SK-N-SH (cell line): ENCODE results near the gene THADA. TPM values are rescaled to one million over a fixed set of nuclear protein-coding genes. Genes with fewer than 3 reads are reported as not detected.
A peak's percentile ranks its signal among the peaks of the same experiment; 100 is the strongest.

Experiments used
- CTCF ChIA-PET: fragments of 300-600, 350-600 bp; formaldehyde crosslinking; extraction: SDS; loops from one replicate; lab custom pipeline; 2021; lab: Yijun Ruan, JAX
- POLR2A ChIA-PET: fragments of 350-600 bp; sonication (Branson Sonifier 250); formaldehyde crosslinking; extraction: SDS; loops from one replicate; lab custom pipeline; 2020; ENCODE audit warnings: antibody characterized with exemption, inconsistent platforms; lab: Yijun Ruan, JAX
- DNase-seq: peaks from one replicate; pipeline ENCODE4 v3.0.0; 2012
- H2AFZ ChIP-seq: fragments of 200-600 bp; sonication (generic); 2 replicates; pipeline ENCODE4 v1.8.1; 2016; ENCODE audit warnings: antibody characterized with exemption, mild to moderate bottlenecking, low read depth
- H3F3A ChIP-seq: fragments of 200-600 bp; sonication (generic); replicated peaks from 2 replicates; pipeline ENCODE3; 2016; ENCODE audit warnings: antibody characterized with exemption, mild to moderate bottlenecking; ENCODE audit not compliant: insufficient read depth
- H3K27ac ChIP-seq, 2 experiments: fragments of 200-500 bp in 1 of 2; fragments of 200-600 bp in 1 of 2; sonication (Bioruptor generic) in 1 of 2; sonication (generic), shearing (Covaris generic) in 1 of 2; 2 replicates each; pipeline versions ENCODE4 v1.5.1 to v1.6.1; 2014 to 2016; ENCODE audit warnings: low read depth in 2 of 2, inconsistent platforms in 1 of 2, low read length in 1 of 2, mild to moderate bottlenecking in 1 of 2, mixed read lengths in 1 of 2
- H3K27me3 ChIP-seq: fragments of 200-600 bp; sonication (generic), shearing (Covaris generic); 2 replicates; pipeline ENCODE4 v1.6.1; 2016; ENCODE audit warnings: mixed run types; ENCODE audit not compliant: insufficient read depth
- H3K36me3 ChIP-seq, 2 experiments: fragments of 200-500 bp in 1 of 2; fragments of 200-600 bp in 1 of 2; sonication (Bioruptor generic) in 1 of 2; sonication (generic) in 1 of 2; replicated peaks in 1 of 2; 2 replicates each; pipeline versions ENCODE3 to v1.5.1; 2014 to 2016; ENCODE audit warnings: low read length in 1 of 2, mild to moderate bottlenecking in 1 of 2; ENCODE audit not compliant: insufficient read depth in 2 of 2, control insufficient read depth in 1 of 2
- H3K4me1 ChIP-seq, 2 experiments: fragments of 200-500 bp in 1 of 2; fragments of 200-600 bp in 1 of 2; sonication (Bioruptor generic) in 1 of 2; sonication (generic), shearing (Covaris generic) in 1 of 2; 2 replicates each; pipeline versions ENCODE4 v1.5.1 to v1.6.1; 2014 to 2016; ENCODE audit warnings: low read depth in 1 of 2, low read length in 1 of 2, mixed run types in 1 of 2; ENCODE audit not compliant: insufficient read depth in 2 of 2, control insufficient read depth in 1 of 2
- H3K4me2 ChIP-seq: fragments of 200-600 bp; sonication (generic), shearing (Covaris generic); 2 replicates; pipeline ENCODE4 v1.6.1; 2017; ENCODE audit warnings: mixed run types
- H3K4me3 ChIP-seq, 2 experiments: fragments of 200-500 bp in 1 of 2; fragments of 200-600 bp in 1 of 2; sonication (Bioruptor generic) in 1 of 2; sonication (generic), shearing (Covaris generic) in 1 of 2; 2 replicates each; pipeline versions ENCODE4 v1.5.1 to v1.8.1; 2014 to 2016; ENCODE audit warnings: low read depth in 2 of 2, inconsistent platforms in 1 of 2, low read length in 1 of 2, mild to moderate bottlenecking in 1 of 2, mixed read lengths in 1 of 2, moderate library complexity in 1 of 2
- H3K79me2 ChIP-seq: fragments of 200-600 bp; sonication (generic); 2 replicates; pipeline ENCODE4 v1.8.1; 2017; ENCODE audit warnings: mild to moderate bottlenecking; ENCODE audit not compliant: insufficient read depth
- H3K9ac ChIP-seq: fragments of 200-600 bp; sonication (generic); 2 replicates; pipeline ENCODE4 v1.6.1; 2017; ENCODE audit warnings: mixed run types
- H3K9me2 ChIP-seq: fragments of 200-600 bp; sonication (generic); 2 replicates; pipeline ENCODE4 v1.6.1; 2017; ENCODE audit warnings: mixed run types
- H3K9me3 ChIP-seq: fragments of 200-600 bp; sonication (generic); 2 replicates; pipeline ENCODE4 v1.6.1; 2017; ENCODE audit warnings: mixed run types, mild to moderate bottlenecking, moderate library complexity
- H4K20me1 ChIP-seq: fragments of 200-600 bp; sonication (generic); 2 replicates; pipeline ENCODE4 v1.6.1; 2017; ENCODE audit warnings: mild to moderate bottlenecking, mixed run types; ENCODE audit not compliant: insufficient read depth
- CHD2 ChIP-seq: fragments of 150-350 bp; IDR thresholded peaks from 2 replicates; pipeline ENCODE4 v1.6.1; 2018; ENCODE audit warnings: low read length; ENCODE audit not compliant: partially characterized antibody
- ELF1 ChIP-seq: IDR thresholded peaks from 2 replicates; pipeline ENCODE4 v1.4.0; 2012
- EP300 ChIP-seq, 2 experiments: IDR thresholded peaks; 2 replicates each; pipeline versions ENCODE4 v1.4.0 to v1.6.1; 2012; ENCODE audit warnings: borderline replicate concordance in 1 of 2, low read depth in 1 of 2, low read length in 1 of 2
- GABPA ChIP-seq: IDR thresholded peaks from 2 replicates; pipeline ENCODE4 v1.4.0; 2012; ENCODE audit warnings: low read depth, mild to moderate bottlenecking
- GATA2 ChIP-seq: sonication (generic); formaldehyde crosslinking; IDR thresholded peaks from 2 replicates; pipeline ENCODE4 v1.5.0; 2020; ENCODE audit warnings: mild to moderate bottlenecking, missing genetic modification reagents
- IRF3 ChIP-seq: fragments of 150-350 bp; IDR thresholded peaks from 2 replicates; pipeline ENCODE4 v1.6.1; 2016; ENCODE audit warnings: mild to moderate bottlenecking, low read depth, low read length
- MEF2A ChIP-seq: IDR thresholded peaks from 2 replicates; pipeline ENCODE4 v1.4.0; 2012; ENCODE audit warnings: low read depth, borderline replicate concordance
- NRF1 ChIP-seq: IDR thresholded peaks from 2 replicates; pipeline ENCODE4 v1.6.1; 2012; ENCODE audit warnings: low read depth, mild to moderate bottlenecking, low read length
- PBX3 ChIP-seq: IDR thresholded peaks from 2 replicates; pipeline ENCODE4; 2012
- POLR2AphosphoS5 ChIP-seq: IDR thresholded peaks from 2 replicates; pipeline ENCODE4 v1.6.1; 2012; ENCODE audit warnings: low read depth, low read length
- RAD21 ChIP-seq: IDR thresholded peaks from 2 replicates; pipeline ENCODE4 v1.6.1; 2012; ENCODE audit warnings: mild to moderate bottlenecking, low read length
- RCOR1 ChIP-seq: fragments of 150-350 bp; IDR thresholded peaks from 2 replicates; pipeline ENCODE4 v1.6.1; 2017; ENCODE audit warnings: antibody characterized with exemption, low read length
- RFX5 ChIP-seq: IDR thresholded peaks from 2 replicates; pipeline ENCODE4 v1.6.1; 2012; ENCODE audit warnings: mild to moderate bottlenecking, improper control_type of control experiment, low read length
- RXRA ChIP-seq: IDR thresholded peaks from 2 replicates; pipeline ENCODE4 v1.4.0; 2012; ENCODE audit warnings: low read depth, mild to moderate bottlenecking, borderline replicate concordance
- TAF1 ChIP-seq: IDR thresholded peaks from 2 replicates; pipeline ENCODE4 v1.6.1; 2012; ENCODE audit warnings: low read depth, mild to moderate bottlenecking, low read length, moderate library complexity, borderline replicate concordance
- TEAD4 ChIP-seq: IDR thresholded peaks from 2 replicates; pipeline ENCODE4 v1.4.0; 2012; ENCODE audit warnings: mild to moderate bottlenecking, borderline replicate concordance; ENCODE audit not compliant: insufficient read depth
- USF1 ChIP-seq: IDR thresholded peaks from 2 replicates; pipeline ENCODE4 v1.4.0; 2012; ENCODE audit warnings: low read depth, borderline replicate concordance
- ZBTB33 ChIP-seq: IDR thresholded peaks from 2 replicates; pipeline ENCODE4 v1.4.0; 2012; ENCODE audit warnings: low read depth, borderline replicate concordance
- WGBS: methylation state at CpG from one replicate; pipeline ENCODE4 v1.1.6; 2017; ENCODE audit warnings: low lambda C conversion rate; 5-methylcytosine and 5-hydroxymethylcytosine counted together
- polyA plus RNA-seq, 3 experiments: library from polyadenylated mRNA; depleted of rRNA; stranded (reverse); fragments of >200 nt; gene quantifications; 2 replicates each; pipeline ENCODE4 v1.2.3, GENCODE V29; 2012

The THADA gene
- polyA plus RNA-seq, 1 of the 3 experiments (the other 2 are of a cell fraction): 25.6 TPM

GRCh38 chr2:43563679-43564078 lies 32.2 kb downstream of the THADA start:
- Histone ChIP-seq H3K27ac (no peak overlapping the region), H3K79me2 (no peaks in the 10 kb centered on the region), H3K9me3 (no peaks in the 10 kb centered on the region), H3K36me3 (peaks cover 61 to 68% of the 10 kb centered on the region in 2 experiments), H2AFZ (no peak overlapping the region), H3K4me1 (no peaks in the 10 kb centered on the region), H3K9ac (no peak overlapping the region), H3K4me2 (no peak overlapping the region), H3K4me3 (no peak overlapping the region), H4K20me1 (no peaks in the 10 kb centered on the region), H3K9me2 (no peaks in the 10 kb centered on the region), H3K27me3 (no peaks in the 10 kb centered on the region), H3F3A (peaks cover 10% of the 10 kb centered on the region)
- DNase-seq: no peak
- 91% methylated on average over 2 of the region's 2 CpGs for WGBS
- POLR2A ChIA-PET: no interaction called here
- CTCF ChIA-PET: interaction anchor here (1.3 to 7.3 kb wide), 2 partner anchors 13 to 21 kb away, joined by 3 to 62 read pairs; no protein-coding TSS in a partner anchor
- TF ChIP-seq RXRA (no peak), PBX3 (peak; percentile 32; the same call in 1 of the 2 replicates)

GRCh38 chr2:43560231-43560547 lies 35.6 kb downstream of the THADA start:
- no peak overlapping the region for H3K9ac ChIP-seq
- no peak overlapping the region for H3K4me3 ChIP-seq
- no peak overlapping the region for H3K27ac ChIP-seq
- ChIA-PET CTCF (interaction anchor here (0.7 to 2.7 kb wide), 11 partner anchors 9 to 732 kb away, joined by 3 to 21 read pairs (median 3); partner anchors contain the start of gene ZFP36L2), POLR2A (no interaction called here)
- no peaks in the 10 kb centered on the region for H3K79me2 ChIP-seq
- H2AFZ ChIP-seq: no peak overlapping the region
- no peak for DNase-seq
- TF ChIP-seq ZBTB33: no peak
- no peak for TF ChIP-seq IRF3
- no peak for TF ChIP-seq TEAD4
- no peak for TF ChIP-seq RAD21
- TF ChIP-seq ELF1: no peak
- no peak for TF ChIP-seq MEF2A
- no peak for TF ChIP-seq USF1
- TF ChIP-seq POLR2AphosphoS5: no peak
- no peak for TF ChIP-seq NRF1
- no peak for TF ChIP-seq CHD2
- no peak for TF ChIP-seq RFX5
- no peak for TF ChIP-seq GATA2 (CRISPR knock-in tag)
- no peak for TF ChIP-seq PBX3
- no peak for TF ChIP-seq TAF1
- no peak for TF ChIP-seq GABPA
- no peak for TF ChIP-seq RCOR1
- TF ChIP-seq EP300 (IDR thresholded peaks at IDR 0.05; ENCODE audit: borderline replicate concordance in 1 of 2, low read depth in 1 of 2, low read length in 1 of 2): no peak
- no peaks in the 10 kb centered on the region for H3K9me2 ChIP-seq
- WGBS: 96% methylated on average over 2 of the region's 2 CpGs
- H4K20me1 ChIP-seq: no peaks in the 10 kb centered on the region
- H3K4me2 ChIP-seq: no peak overlapping the region
- peaks cover 72 to 90% of the 10 kb centered on the region in 2 experiments for H3K36me3 ChIP-seq
- H3F3A ChIP-seq: no peaks in the 10 kb centered on the region
- H3K27me3 ChIP-seq: no peaks in the 10 kb centered on the region
- H3K9me3 ChIP-seq: no peaks in the 10 kb centered on the region
- no peaks in the 10 kb centered on the region for H3K4me1 ChIP-seq
